Measurements from ENCODE around the gene GABRG3. TPM values are rescaled to one million over a fixed set of nuclear protein-coding genes. Genes with fewer than 3 reads are reported as not detected.

GABRG3 gene
- total and polyA plus RNA-seq, 2 of the 4 experiments (the other 2 are of a cell fraction) = not detected

DNA sequence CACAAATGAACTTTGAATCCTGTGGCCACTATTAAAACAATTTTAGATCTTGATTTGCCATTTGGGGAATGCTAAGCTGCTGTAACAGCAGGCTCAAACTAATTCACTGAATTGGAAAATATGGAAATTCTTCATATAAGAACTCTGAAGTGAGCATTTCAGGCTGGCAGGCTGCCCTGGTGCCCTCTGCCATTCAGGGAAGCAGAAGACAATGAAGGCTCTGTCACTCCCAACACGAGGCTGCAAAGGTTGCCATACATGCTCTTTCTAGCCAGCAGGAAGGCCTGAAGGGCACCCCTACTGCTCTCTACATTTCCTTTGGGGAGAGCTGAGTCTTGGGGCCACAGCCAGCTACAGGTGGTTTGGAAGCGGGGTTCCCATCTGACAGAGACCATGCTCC, 88.0 kb downstream of the GABRG3 start:
- Histone ChIP-seq H3K4me1 (ENCODE audit: control insufficient read depth, insufficient read depth, low read length) (no peaks in the 10 kb centered on the region), H2AK5ac (ENCODE audit: low read depth, low read length) (no peak overlapping the region), H3K27ac (ENCODE audit: insufficient read depth, low read length) (no peak overlapping the region), H4K8ac (ENCODE audit: low read depth in 2 of 2, low read length in 2 of 2) (no peak overlapping the region), H3K18ac (ENCODE audit: low read depth, low read length) (no peak overlapping the region), H4K91ac (ENCODE audit: insufficient read depth, low read depth, low read length) (no peak overlapping the region), H3K36me3 (ENCODE audit: control insufficient read depth, insufficient read depth, low read length) (no peaks in the 10 kb centered on the region), H3K4me3 (ENCODE audit: insufficient read depth, low read depth, low read length) (no peak overlapping the region), H3K14ac (replicated peaks; ENCODE audit: low read depth, low read length) (no peak overlapping the region), H3K79me1 (ENCODE audit: low read depth in 1 of 2, low read length in 2 of 2) (no peaks in the 10 kb centered on the region), H3K9ac (ENCODE audit: low read depth, low read length) (no peak overlapping the region), H2AFZ (replicated peaks; ENCODE audit: low read length, poor library complexity) (no peak overlapping the region), H3K4ac (ENCODE audit: low read depth, low read length) (no peak overlapping the region), H3K9me1 (ENCODE audit: insufficient read depth, low read length) (no peaks in the 10 kb centered on the region), H2BK5ac (ENCODE audit: low read depth, low read length, poor library complexity, severe bottlenecking) (no peak overlapping the region), H2BK120ac (ENCODE audit: low read depth, low read length) (no peak overlapping the region), H3K27me3 (ENCODE audit: control insufficient read depth, insufficient read depth, low read length) (no peaks in the 10 kb centered on the region), H2BK15ac (ENCODE audit: low read depth, low read length) (no peak overlapping the region), H3K9me3 (ENCODE audit: control insufficient read depth, insufficient read depth, low read length) (peaks cover 25% of the 10 kb centered on the region), H3K23ac (ENCODE audit: low read depth, low read length) (no peak overlapping the region), H2AK9ac (replicated peaks; ENCODE audit: low read depth, low read length, poor library complexity) (no peak overlapping the region), H3K4me2 (ENCODE audit: low read depth, low read length) (no peak overlapping the region), H4K20me1 (ENCODE audit: insufficient read depth, low read length) (no peaks in the 10 kb centered on the region), H3K56ac (ENCODE audit: extremely low read depth, insufficient read depth, low read length) (no peak overlapping the region), H4K5ac (ENCODE audit: low read depth, low read length) (no peak overlapping the region), H2BK20ac (ENCODE audit: low read depth, low read length) (no peak overlapping the region)
- WGBS, 2 experiments (ENCODE audit: extremely low coverage in 2 of 2, insufficient read length in 1 of 2) = no CpG with 5 or more reads among the region's 2 CpGs
- in situ Hi-C loops (cut with MboI; ENCODE audit: low sequenced_read_pairs) = no loop called here
- dilution Hi-C loops (cut with HindIII; ENCODE audit: low sequenced_read_pairs, unreplicated experiment) = no loop called here
- DNase-seq (no peak), ATAC-seq (ENCODE audit: low read depth) (no peak)
- BruUV-seq (replicated peaks) = no TSS peak
- TF ChIP-seq FOS (IDR thresholded peaks at IDR 0.05; ENCODE audit: low read depth, low read length) = no peak
- no peak for TF ChIP-seq RCOR1 (IDR thresholded peaks at IDR 0.05; ENCODE audit: insufficient replicate concordance, low read length)
- no peak for TF ChIP-seq MAZ (IDR thresholded peaks at IDR 0.05; ENCODE audit: borderline replicate concordance, low read depth, low read length)
- no peak for TF ChIP-seq MAFK (IDR thresholded peaks at IDR 0.05; ENCODE audit: low read depth, low read length)
- TF ChIP-seq, protein P1, sequence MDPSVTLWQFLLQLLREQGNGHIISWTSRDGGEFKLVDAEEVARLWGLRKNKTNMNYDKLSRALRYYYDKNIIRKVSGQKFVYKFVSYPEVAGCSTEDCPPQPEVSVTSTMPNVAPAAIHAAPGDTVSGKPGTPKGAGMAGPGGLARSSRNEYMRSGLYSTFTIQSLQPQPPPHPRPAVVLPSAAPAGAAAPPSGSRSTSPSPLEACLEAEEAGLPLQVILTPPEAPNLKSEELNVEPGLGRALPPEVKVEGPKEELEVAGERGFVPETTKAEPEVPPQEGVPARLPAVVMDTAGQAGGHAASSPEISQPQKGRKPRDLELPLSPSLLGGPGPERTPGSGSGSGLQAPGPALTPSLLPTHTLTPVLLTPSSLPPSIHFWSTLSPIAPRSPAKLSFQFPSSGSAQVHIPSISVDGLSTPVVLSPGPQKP (IDR thresholded peaks at IDR 0.05; ENCODE audit: borderline replicate concordance, low read depth, low read length) = no peak
- TF ChIP-seq, protein P2, sequence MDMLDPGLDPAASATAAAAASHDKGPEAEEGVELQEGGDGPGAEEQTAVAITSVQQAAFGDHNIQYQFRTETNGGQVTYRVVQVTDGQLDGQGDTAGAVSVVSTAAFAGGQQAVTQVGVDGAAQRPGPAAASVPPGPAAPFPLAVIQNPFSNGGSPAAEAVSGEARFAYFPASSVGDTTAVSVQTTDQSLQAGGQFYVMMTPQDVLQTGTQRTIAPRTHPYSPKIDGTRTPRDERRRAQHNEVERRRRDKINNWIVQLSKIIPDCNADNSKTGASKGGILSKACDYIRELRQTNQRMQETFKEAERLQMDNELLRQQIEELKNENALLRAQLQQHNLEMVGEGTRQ (IDR thresholded peaks at IDR 0.05; ENCODE audit: low read depth, low read length) = no peak
- TF ChIP-seq, protein P3, sequence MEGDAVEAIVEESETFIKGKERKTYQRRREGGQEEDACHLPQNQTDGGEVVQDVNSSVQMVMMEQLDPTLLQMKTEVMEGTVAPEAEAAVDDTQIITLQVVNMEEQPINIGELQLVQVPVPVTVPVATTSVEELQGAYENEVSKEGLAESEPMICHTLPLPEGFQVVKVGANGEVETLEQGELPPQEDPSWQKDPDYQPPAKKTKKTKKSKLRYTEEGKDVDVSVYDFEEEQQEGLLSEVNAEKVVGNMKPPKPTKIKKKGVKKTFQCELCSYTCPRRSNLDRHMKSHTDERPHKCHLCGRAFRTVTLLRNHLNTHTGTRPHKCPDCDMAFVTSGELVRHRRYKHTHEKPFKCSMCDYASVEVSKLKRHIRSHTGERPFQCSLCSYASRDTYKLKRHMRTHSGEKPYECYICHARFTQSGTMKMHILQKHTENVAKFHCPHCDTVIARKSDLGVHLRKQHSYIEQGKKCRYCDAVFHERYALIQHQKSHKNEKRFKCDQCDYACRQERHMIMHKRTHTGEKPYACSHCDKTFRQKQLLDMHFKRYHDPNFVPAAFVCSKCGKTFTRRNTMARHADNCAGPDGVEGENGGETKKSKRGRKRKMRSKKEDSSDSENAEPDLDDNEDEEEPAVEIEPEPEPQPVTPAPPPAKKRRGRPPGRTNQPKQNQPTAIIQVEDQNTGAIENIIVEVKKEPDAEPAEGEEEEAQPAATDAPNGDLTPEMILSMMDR (conservative IDR thresholded peaks at IDR 0.05; ENCODE audit: low read depth, low read length) = no peak
- CTCF ChIA-PET = no interaction called here
- intact Hi-C loops (cut with micrococcal nuclease) = no loop called here
- POLR2A ChIA-PET (ENCODE audit: unreplicated experiment) = no interaction called here

All from IMR-90 (cell line).